K562 treated with DMSO at 1 percent for 24 hours (cell line): ENCODE results near the gene CPLX4. TPM values are rescaled to one million over a fixed set of nuclear protein-coding genes. Genes with fewer than 3 reads are reported as not detected.

Experiments used
- total RNA-seq: library from RNA; unstranded; fragments of 300-600 nt; gene quantifications from 2 replicates; pipeline ENCODE4 v1.2.3, GENCODE V29; 2022; ENCODE audit warnings: low read depth; ENCODE audit not compliant: insufficient read depth

CPLX4 gene, protein sequence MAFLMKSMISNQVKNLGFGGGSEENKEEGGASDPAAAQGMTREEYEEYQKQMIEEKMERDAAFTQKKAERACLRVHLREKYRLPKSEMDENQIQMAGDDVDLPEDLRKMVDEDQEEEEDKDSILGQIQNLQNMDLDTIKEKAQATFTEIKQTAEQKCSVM
- not detected in 2 replicates for total RNA-seq

DNA sequence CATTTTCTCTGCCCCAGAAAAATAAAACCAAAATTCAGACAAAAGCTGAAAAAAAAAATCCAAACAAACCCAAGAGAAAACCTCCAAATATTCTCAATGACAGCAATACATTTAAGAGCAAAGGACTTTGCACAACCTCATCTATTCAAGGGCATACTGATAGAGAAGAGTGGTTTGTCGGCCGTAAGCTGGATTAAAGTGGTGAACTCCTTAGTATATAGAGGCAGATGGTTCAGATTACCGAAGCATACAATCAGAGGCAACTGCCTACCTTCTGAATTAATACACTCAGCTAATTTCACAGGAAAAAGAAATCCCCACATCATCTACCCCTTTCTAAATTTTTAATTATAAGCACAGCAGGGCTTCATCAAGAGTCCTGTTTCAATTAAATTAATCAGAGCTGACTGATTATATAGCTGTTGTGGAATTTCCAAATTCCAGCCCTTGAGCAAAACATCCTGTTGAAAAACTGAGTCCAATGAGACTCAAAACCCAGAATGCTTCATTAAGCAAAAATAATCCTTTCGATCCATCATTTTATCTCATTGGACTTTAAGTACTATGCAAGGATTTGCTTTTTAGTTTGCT, at the start of gene CPLX4:
TSS of gene CPLX4 (minus strand) at position 190 of the 591 bp plus-strand sequence. CDS start at position 3, 187 bp downstream.

DNA sequence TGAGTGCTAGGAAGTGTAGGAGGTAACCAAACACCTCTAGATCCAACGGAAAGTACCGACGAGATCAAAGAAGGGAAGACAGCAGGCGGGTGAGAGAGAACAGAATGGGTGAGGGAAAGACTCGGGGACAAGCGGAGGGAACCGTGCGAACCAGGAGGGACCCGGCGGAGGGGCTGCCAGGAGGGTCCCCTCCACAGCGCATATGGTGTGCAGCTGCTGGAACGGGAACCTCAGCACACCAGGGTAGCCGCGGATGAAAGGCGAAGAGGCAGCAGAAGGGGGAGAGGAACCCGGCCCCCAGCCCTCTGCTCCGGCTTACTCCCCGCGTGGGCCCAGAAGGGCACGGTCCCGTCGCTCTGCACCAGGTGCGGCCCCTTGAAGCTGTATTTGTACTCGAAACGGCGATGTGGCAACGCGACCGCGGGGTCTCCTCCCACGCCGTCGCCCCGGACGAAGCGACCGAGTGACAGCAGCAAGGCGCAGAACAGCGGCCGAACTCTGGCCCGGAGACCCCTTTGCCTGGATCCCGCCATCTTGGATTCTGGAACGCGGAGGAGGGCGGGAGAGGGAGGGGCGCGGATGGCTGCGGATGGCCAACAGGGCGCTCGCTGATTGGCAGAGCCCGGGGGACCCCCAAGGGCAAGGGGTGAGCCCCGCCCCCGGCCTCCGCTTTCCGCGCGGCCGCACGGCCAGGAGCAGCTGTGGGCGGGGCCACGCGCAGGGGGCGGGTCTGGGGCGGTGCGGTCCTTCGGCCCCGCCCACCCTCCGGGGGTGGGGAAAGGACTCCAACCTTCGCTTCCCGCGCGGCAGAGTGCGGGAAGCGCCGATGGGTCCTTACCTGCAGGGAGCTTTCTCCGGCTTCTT, 40.5 kb upstream of the CPLX4 start, which contains the start of gene LMAN1:
TSS of gene LMAN1 (minus strand) at position 554 of the 864 bp plus-strand sequence. CDS start at position 533, 21 bp downstream.

DNA sequence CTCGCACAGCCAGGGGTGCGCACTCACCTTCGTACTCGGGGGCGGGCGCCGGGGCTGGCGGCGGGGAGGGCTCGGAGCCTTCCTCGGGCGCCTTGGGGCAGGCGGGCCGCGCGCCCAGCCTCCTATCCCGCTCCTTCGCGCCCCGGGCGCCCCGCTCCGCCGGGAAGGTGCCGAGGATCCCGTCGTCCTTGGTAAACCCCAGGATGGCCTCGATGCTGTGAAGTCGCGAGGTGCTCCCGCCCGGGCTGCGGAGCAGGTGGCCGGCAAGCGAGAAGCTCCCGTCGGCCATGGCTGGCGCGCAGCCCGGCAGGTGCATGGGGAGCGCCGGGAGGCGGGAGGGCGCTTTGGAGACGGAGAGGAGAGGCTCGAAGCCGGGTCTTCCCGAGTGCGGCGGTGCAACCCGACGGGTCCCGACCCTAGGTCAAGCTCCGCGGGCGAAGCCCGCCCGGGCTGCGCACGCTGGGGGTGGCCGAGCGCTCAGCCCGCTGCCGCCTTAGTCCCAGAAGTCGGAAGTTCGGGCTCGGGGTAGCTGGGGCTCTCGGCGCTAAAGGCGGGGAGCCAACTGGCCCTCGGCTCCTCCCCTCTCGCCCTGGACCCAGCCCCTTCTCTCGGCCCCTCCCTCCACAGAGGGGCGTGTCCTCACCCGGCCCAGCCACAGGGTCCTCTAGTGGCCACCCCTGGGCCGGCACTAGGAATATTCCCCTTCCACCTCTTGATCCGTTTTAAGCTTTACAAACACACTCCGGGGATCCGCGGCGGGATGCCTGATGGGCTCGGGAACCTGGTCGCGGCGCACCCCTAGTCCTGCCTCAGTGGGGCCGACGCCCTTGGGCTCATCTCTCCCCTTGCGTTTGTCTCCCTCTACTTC, 45.3 kb downstream of the CPLX4 start, which contains the start of gene RAX:
TSS of gene RAX (minus strand) at position 564 of the 868 bp plus-strand sequence. CDS start at position 316, 248 bp downstream.

Other genes with a start within 250 kb of the CPLX4 start
- gene SEC11C, start 178.8 kb downstream of the CPLX4 start, total RNA-seq, result 23.1 and 27.9 TPM in 2 replicates
- not detected in 2 replicates for gene GRP, start 98.5 kb downstream of the CPLX4 start, total RNA-seq
- gene RAX, start 45.2 kb downstream of the CPLX4 start, total RNA-seq, result 0.08 TPM in 1 of 2 replicates, not detected in the other
- gene LMAN1, start 40.6 kb upstream of the CPLX4 start, total RNA-seq, result 22.6 and 27.8 TPM in 2 replicates